Stomach (tissue), 9 donors: ENCODE data around the gene ZNF358. TPM values are rescaled to one million over a fixed set of nuclear protein-coding genes. Genes with fewer than 3 reads are reported as not detected.

Experiments used
- DNase-seq, 2 donors: peaks; one replicate each; pipeline versions ENCODE4 v3.0.0 to v3.0.0-alpha.2; 2013 to 2019
- H3K27ac ChIP-seq, 5 donors: fragments of 200-600 bp in 4 of 5; sonication (generic) in 4 of 5; one replicate each; pipeline ENCODE4 v1.5.1; 2013 to 2019; ENCODE audit warnings: mild to moderate bottlenecking in 1 of 5, moderate library complexity in 1 of 5
- H3K27me3 ChIP-seq, 3 donors: fragments of 200-600 bp; sonication (generic); one replicate each; pipeline ENCODE4 v1.5.1; 2017 to 2019; ENCODE audit warnings: mixed run types in 1 of 3
- H3K36me3 ChIP-seq, 4 donors: fragments of 200-600 bp; sonication (generic); 1 replicate in 3 of 4; 2 replicates in 1 of 4; pipeline ENCODE4 v1.5.1; 2016 to 2019
- H3K4me1 ChIP-seq, 4 donors: fragments of 200-600 bp; sonication (generic); one replicate each; pipeline ENCODE4 v1.5.1; 2016 to 2019
- H3K4me3 ChIP-seq, 4 donors: fragments of 200-600 bp; sonication (generic) in 3 of 4; one replicate each; pipeline ENCODE4 v1.5.1; 2016 to 2019; ENCODE audit warnings: mild to moderate bottlenecking in 1 of 4
- H3K9me3 ChIP-seq, 4 donors: fragments of 200-600 bp; sonication (generic); one replicate each; pipeline ENCODE4 v1.5.1; 2016 to 2019
- CTCF ChIP-seq, 7 experiments: fragments of 450-650 bp in 4 of 7; fragments of 200-600 bp in 3 of 7; sonication (generic) in 3 of 7; IDR thresholded peaks; one replicate each; pipeline ENCODE4 v1.5.1; 2016 to 2019; ENCODE audit warnings: antibody characterized with exemption in 7 of 7, control low read depth in 2 of 7, mild to moderate bottlenecking in 1 of 7
- EP300 ChIP-seq: sonication (generic); formaldehyde crosslinking; IDR thresholded peaks from one replicate; pipeline ENCODE4 v1.6.1; 2017; ENCODE audit warnings: antibody characterized with exemption
- POLR2A ChIP-seq, 4 donors: fragments of 450-650 bp; IDR thresholded peaks; one replicate each; pipeline ENCODE4 v1.6.1; 2016; ENCODE audit warnings: antibody characterized with exemption in 4 of 4, control low read depth in 2 of 4, mild to moderate bottlenecking in 1 of 4, moderate library complexity in 1 of 4
- POLR2AphosphoS5 ChIP-seq, 3 donors: sonication (generic); formaldehyde crosslinking; IDR thresholded peaks; one replicate each; pipeline ENCODE4 v1.6.1; 2016; ENCODE audit warnings: antibody characterized with exemption in 3 of 3
- WGBS, 5 donors: extraction: QIAGEN DNeasy Blood & Tissue Kit in 3 of 5; methylation state at CpG; one replicate each; pipeline versions ENCODE4 v1.1.5 to v1.1.7; 2013 to 2018; 5-methylcytosine and 5-hydroxymethylcytosine counted together
- intact Hi-C: fragments of 100-400 bp; cut with DNase I; formaldehyde crosslinking; loops from one replicate; pipeline ENCODE4 v1.15.1; 2023; ENCODE audit warnings: low total_unique reads
- polyA plus RNA-seq, 3 donors: library from polyadenylated mRNA; stranded (reverse); fragments of 200-250 nt; gene quantifications; one replicate each; pipeline ENCODE4 v1.2.3, GENCODE V29; 2013
- total RNA-seq, 5 donors: library from RNA; depleted of rRNA; stranded (reverse); fragments of >200 nt; gene quantifications; one replicate each; pipeline versions ENCODE4 v1.1.0 to v1.2.3, GENCODE V29; 2014 to 2016
- donor health status: healthy with polysubstance abuse.
- donor health status: Bipolar disorder and iron deficiency.
- donor health status: healthy.

The ZNF358 gene
- total and polyA plus RNA-seq, 8 donors, result 6.2 to 304 (median 74.1) TPM

- TF ChIP-seq EP300 (no peak), CTCF (IDR thresholded peaks at IDR 0.05) (no peak), POLR2A (IDR thresholded peaks at IDR 0.05) (no peak), POLR2AphosphoS5 (IDR thresholded peaks at IDR 0.05) (no peak)
- intact Hi-C loops, result no loop called here
- Histone ChIP-seq H3K4me3 (peak overlapping the region; percentile 20 to 37 (median 28)), H3K36me3 (no peaks in the 10 kb centered on the region), H3K27me3 (peaks cover 4 to 46% (median 9%) of the 10 kb centered on the region in 3 donors), H3K4me1 (peaks cover 19 to 37% (median 26%) of the 10 kb centered on the region in 4 donors), H3K9me3 (no peaks in the 10 kb centered on the region), H3K27ac (peak overlapping the region in 2 of 5 donors; percentile 19 to 34)
- WGBS, 5 donors, result 2 to 19% (median 3%) methylated on average over 5 to 32 of the region's 33 CpGs
- DNase-seq, result no peak
These were observed 10.1 kb upstream of the ZNF358 start for GRCh38 chr19:7505682-7506384.

GRCh38 chr19:7506385-7507328 is 9.2 kb upstream of the ZNF358 start:
- peak; percentile 84 to 86 for DNase-seq
- H3K4me1 ChIP-seq, result peaks cover 14 to 29% (median 19%) of the 10 kb centered on the region in 4 donors
- no peaks in the 10 kb centered on the region for H3K36me3 ChIP-seq
- H3K4me3 ChIP-seq, result no peak overlapping the region
- intact Hi-C loops, result no loop called here
- H3K27ac ChIP-seq, result peak overlapping the region in 2 of 5 donors; percentile 19 to 34
- TF ChIP-seq POLR2A (IDR thresholded peaks at IDR 0.05) (no peak), POLR2AphosphoS5 (IDR thresholded peaks at IDR 0.05) (peak in 1 of 3 donors; percentile 13)
- peaks cover under 1 to 38% (median 4%) of the 10 kb centered on the region in 3 donors for H3K27me3 ChIP-seq
- WGBS, 5 donors, result 38 to 46% (median 44%) methylated on average over 20 of the region's 20 CpGs
- H3K9me3 ChIP-seq, result no peaks in the 10 kb centered on the region

GRCh38 chr19:7507884-7508283 is 8.0 kb upstream of the ZNF358 start:
- intact Hi-C loops, result no loop called here
- DNase-seq, result peak; percentile 74 to 80
- Histone ChIP-seq H3K9me3 (no peaks in the 10 kb centered on the region), H3K36me3 (no peaks in the 10 kb centered on the region), H3K4me1 (peaks cover 14 to 28% (median 19%) of the 10 kb centered on the region in 4 donors), H3K4me3 (no peak overlapping the region), H3K27ac (no peak overlapping the region), H3K27me3 (peaks cover 0 to 26% (median under 1%) of the 10 kb centered on the region in 3 donors)
- TF ChIP-seq EP300 (no peak), CTCF (IDR thresholded peaks at IDR 0.05) (no peak), POLR2A (IDR thresholded peaks at IDR 0.05) (no peak), POLR2AphosphoS5 (IDR thresholded peaks at IDR 0.05) (no peak)
- 31 to 45% (median 38%) methylated on average over 10 to 11 of the region's 11 CpGs for WGBS, 5 donors

GRCh38 chr19:7509625-7510024 is 6.3 kb upstream of the ZNF358 start:
- Histone ChIP-seq H3K4me3 (no peak overlapping the region), H3K27ac (no peak overlapping the region), H3K9me3 (no peaks in the 10 kb centered on the region), H3K36me3 (no peaks in the 10 kb centered on the region), H3K27me3 (peaks cover 0 to 17% (median 0%) of the 10 kb centered on the region in 3 donors), H3K4me1 (peaks cover 14 to 32% (median 22%) of the 10 kb centered on the region in 4 donors)
- 10 to 44% (median 29%) methylated on average over 3 of the region's 3 CpGs for WGBS, 5 donors
- intact Hi-C loops, result no loop called here
- TF ChIP-seq EP300 (no peak), POLR2A (IDR thresholded peaks at IDR 0.05) (no peak), CTCF (IDR thresholded peaks at IDR 0.05) (no peak), POLR2AphosphoS5 (IDR thresholded peaks at IDR 0.05) (no peak)
- DNase-seq, result no peak
